ENCODE data around the gene CREB3L1. TPM values are rescaled to one million over a fixed set of nuclear protein-coding genes. Genes with fewer than 3 reads are reported as not detected.

The CREB3L1 gene
- total and polyA plus RNA-seq, 2 of the 13 experiments (the other 11 are each of a cell fraction or from before 2014, with no cell fraction given) = not detected

DNA sequence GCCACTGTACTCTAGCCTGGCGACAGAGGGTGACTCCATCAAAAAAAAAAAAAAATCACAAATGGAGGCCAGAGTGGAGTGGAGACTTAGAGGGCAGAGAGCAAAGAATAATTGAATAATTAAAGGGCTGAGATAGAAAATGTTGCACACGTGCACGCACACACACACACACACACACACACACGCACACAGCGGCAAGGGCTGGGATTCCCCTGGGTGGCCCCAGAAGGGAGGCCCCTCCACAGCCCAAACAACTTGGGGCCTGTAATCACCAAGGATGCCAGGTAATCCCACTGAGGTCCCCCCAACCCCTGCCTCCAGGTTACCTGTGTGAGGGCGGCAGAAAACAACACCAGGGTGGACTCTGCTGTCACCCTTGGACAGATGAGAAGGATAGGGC is 57.8 kb downstream of the CREB3L1 start (continued):
- no peak for TF ChIP-seq TERF1 (CRISPR knock-in tag; IDR thresholded peaks at IDR 0.05)
- TF ChIP-seq TSC22D2 (CRISPR knock-in tag; IDR thresholded peaks at IDR 0.05; ENCODE audit: borderline replicate concordance) = no peak
- no peak for TF ChIP-seq SATB2 (CRISPR knock-in tag; IDR thresholded peaks at IDR 0.05)

- ChIA-PET POLR2A (no interaction called here), CTCF (ENCODE audit: low intra/inter-chr PET ratio, low total read pairs) (no interaction called here)
- H3K9me3 ChIP-seq (ENCODE audit: low read length) = no peaks in the 10 kb centered on the region
- H3K9ac ChIP-seq (ENCODE audit: insufficient read depth, low read depth, low read length) = no peak overlapping the region
- H3K36me3 ChIP-seq (replicated peaks in 1 of 2; ENCODE audit: control insufficient read depth in 1 of 2, insufficient read depth in 2 of 2, low read length in 2 of 2) = no peaks in the 10 kb centered on the region
- H3K4me2 ChIP-seq (ENCODE audit: low read depth, low read length) = no peak overlapping the region
- no peak for ATAC-seq
- DNase-seq (ENCODE audit: low spot score) = no peak
- intact Hi-C loops (cut with micrococcal nuclease; ENCODE audit: unreplicated experiment) = no loop called here
- no peak overlapping the region for H2AFZ ChIP-seq (ENCODE audit: low read length)
- H3K27ac ChIP-seq (ENCODE audit: extremely low read length, insufficient read depth, low read length) = no peak overlapping the region
- no peak overlapping the region for H3K4me3 ChIP-seq (replicated peaks in 1 of 3; ENCODE audit: insufficient read depth in 1 of 3, low read depth in 2 of 3, low read length in 3 of 3)
- FAIRE-seq = no peak
- peaks cover 4% of the 10 kb centered on the region; the same call in 1 of the 2 replicates for H3K4me1 ChIP-seq (ENCODE audit: insufficient read depth, low read length)
- 40% methylated on average over 11 of the region's 11 CpGs for WGBS (ENCODE audit: low lambda C conversion rate)
- H4K20me1 ChIP-seq (ENCODE audit: insufficient read depth, low read length) = peaks cover 7% of the 10 kb centered on the region; the same call in 1 of the 2 replicates
- BruUV-seq (replicated peaks) = no TSS peak
- in situ Hi-C loops (cut with HindIII; ENCODE audit: extremely low pct_ligation_motif_present, low pct_unique_long_range_greater_than_20kb) = no loop called here
- H3K27me3 ChIP-seq (ENCODE audit: control insufficient read depth in 1 of 2, insufficient read depth in 2 of 2, low read length in 2 of 2) = peaks cover 18 to 87% of the 10 kb centered on the region in 2 experiments
- H3K79me2 ChIP-seq (ENCODE audit: insufficient read depth, low read length) = no peaks in the 10 kb centered on the region
- TF ChIP-seq BHLHE40 (IDR thresholded peaks at IDR 0.05; ENCODE audit: low read length) = no peak
- no peak for TF ChIP-seq ZNF3 (CRISPR knock-in tag; IDR thresholded peaks at IDR 0.05)
- no peak for TF ChIP-seq ZNF280D (CRISPR knock-in tag; IDR thresholded peaks at IDR 0.05)
- no peak for TF ChIP-seq ZNF792 (CRISPR knock-in tag; IDR thresholded peaks at IDR 0.05)
- no peak for TF ChIP-seq MBD4 (IDR thresholded peaks at IDR 0.05; ENCODE audit: borderline replicate concordance, low read length)
- TF ChIP-seq, protein P1, sequence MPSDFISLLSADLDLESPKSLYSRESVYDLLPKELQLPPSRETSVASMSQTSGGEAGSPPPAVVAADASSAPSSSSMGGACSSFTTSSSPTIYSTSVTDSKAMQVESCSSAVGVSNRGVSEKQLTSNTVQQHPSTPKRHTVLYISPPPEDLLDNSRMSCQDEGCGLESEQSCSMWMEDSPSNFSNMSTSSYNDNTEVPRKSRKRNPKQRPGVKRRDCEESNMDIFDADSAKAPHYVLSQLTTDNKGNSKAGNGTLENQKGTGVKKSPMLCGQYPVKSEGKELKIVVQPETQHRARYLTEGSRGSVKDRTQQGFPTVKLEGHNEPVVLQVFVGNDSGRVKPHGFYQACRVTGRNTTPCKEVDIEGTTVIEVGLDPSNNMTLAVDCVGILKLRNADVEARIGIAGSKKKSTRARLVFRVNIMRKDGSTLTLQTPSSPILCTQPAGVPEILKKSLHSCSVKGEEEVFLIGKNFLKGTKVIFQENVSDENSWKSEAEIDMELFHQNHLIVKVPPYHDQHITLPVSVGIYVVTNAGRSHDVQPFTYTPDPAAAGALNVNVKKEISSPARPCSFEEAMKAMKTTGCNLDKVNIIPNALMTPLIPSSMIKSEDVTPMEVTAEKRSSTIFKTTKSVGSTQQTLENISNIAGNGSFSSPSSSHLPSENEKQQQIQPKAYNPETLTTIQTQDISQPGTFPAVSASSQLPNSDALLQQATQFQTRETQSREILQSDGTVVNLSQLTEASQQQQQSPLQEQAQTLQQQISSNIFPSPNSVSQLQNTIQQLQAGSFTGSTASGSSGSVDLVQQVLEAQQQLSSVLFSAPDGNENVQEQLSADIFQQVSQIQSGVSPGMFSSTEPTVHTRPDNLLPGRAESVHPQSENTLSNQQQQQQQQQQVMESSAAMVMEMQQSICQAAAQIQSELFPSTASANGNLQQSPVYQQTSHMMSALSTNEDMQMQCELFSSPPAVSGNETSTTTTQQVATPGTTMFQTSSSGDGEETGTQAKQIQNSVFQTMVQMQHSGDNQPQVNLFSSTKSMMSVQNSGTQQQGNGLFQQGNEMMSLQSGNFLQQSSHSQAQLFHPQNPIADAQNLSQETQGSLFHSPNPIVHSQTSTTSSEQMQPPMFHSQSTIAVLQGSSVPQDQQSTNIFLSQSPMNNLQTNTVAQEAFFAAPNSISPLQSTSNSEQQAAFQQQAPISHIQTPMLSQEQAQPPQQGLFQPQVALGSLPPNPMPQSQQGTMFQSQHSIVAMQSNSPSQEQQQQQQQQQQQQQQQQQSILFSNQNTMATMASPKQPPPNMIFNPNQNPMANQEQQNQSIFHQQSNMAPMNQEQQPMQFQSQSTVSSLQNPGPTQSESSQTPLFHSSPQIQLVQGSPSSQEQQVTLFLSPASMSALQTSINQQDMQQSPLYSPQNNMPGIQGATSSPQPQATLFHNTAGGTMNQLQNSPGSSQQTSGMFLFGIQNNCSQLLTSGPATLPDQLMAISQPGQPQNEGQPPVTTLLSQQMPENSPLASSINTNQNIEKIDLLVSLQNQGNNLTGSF (CRISPR knock-in tag; IDR thresholded peaks at IDR 0.05) = no peak
- no peak for TF ChIP-seq FOXP1 (IDR thresholded peaks at IDR 0.05)
- no peak for TF ChIP-seq FOXP1 (CRISPR knock-in tag; IDR thresholded peaks at IDR 0.05)
- no peak for TF ChIP-seq ASH2L (IDR thresholded peaks at IDR 0.05; ENCODE audit: insufficient read length, low read depth, low read length)
- TF ChIP-seq ZNF205 (CRISPR knock-in tag; IDR thresholded peaks at IDR 0.05) = no peak
- TF ChIP-seq, protein P2, sequence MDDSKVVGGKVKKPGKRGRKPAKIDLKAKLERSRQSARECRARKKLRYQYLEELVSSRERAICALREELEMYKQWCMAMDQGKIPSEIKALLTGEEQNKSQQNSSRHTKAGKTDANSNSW (CRISPR knock-in tag; IDR thresholded peaks at IDR 0.05; ENCODE audit: borderline replicate concordance) = no peak
- TF ChIP-seq ZBTB8A (CRISPR knock-in tag; IDR thresholded peaks at IDR 0.05; ENCODE audit: borderline replicate concordance, low read depth) = no peak
Observed at GRCh38 chr11:46335890-46336562, 58.6 kb downstream of the CREB3L1 start.
